Endothelial cell (in vitro differentiated cells): Measurements from ENCODE around the gene C1GALT1. TPM values are rescaled to one million over a fixed set of nuclear protein-coding genes. Genes with fewer than 3 reads are reported as not detected.

Experiments used
- DNase-seq: peaks from one replicate; pipeline ENCODE4 v3.0.0; 2021; ENCODE audit warnings: low spot score
- H3K27ac Mint-ChIP-seq: one replicate; pipeline ENCODE4 v1.8.0; 2021; ENCODE audit warnings: mixed read lengths, inconsistent platforms; ENCODE audit not compliant: unreplicated experiment
- H3K27me3 Mint-ChIP-seq: one replicate; pipeline ENCODE4 v1.8.0; 2021; ENCODE audit warnings: mild to moderate bottlenecking, moderate library complexity, mixed read lengths, inconsistent platforms; ENCODE audit not compliant: unreplicated experiment
- H3K36me3 Mint-ChIP-seq: one replicate; pipeline ENCODE4 v1.8.0; 2021; ENCODE audit warnings: mild to moderate bottlenecking, low read depth, mixed read lengths, inconsistent platforms; ENCODE audit not compliant: unreplicated experiment
- H3K4me1 Mint-ChIP-seq: one replicate; pipeline ENCODE4 v1.8.0; 2021; ENCODE audit warnings: mild to moderate bottlenecking, mixed read lengths, inconsistent platforms; ENCODE audit not compliant: unreplicated experiment
- H3K4me3 Mint-ChIP-seq: one replicate; pipeline ENCODE4 v1.8.0; 2021; ENCODE audit warnings: mild to moderate bottlenecking, mixed read lengths, inconsistent platforms; ENCODE audit not compliant: unreplicated experiment
- H3K9me3 Mint-ChIP-seq: one replicate; pipeline ENCODE4 v1.8.0; 2021; ENCODE audit warnings: mixed read lengths, inconsistent platforms; ENCODE audit not compliant: unreplicated experiment
- CTCF ChIP-seq: fragments of 200-600 bp; sonication (generic); IDR thresholded peaks from one replicate; pipeline ENCODE4 v1.5.0; 2021; ENCODE audit warnings: antibody characterized with exemption; ENCODE audit not compliant: unreplicated experiment
- total RNA-seq: library from RNA; stranded (reverse); fragmentation: NEBNext Ultra II Directional; extraction: Animal tissue kit (Norgen Biotek cat#: 25700); gene quantifications from one replicate; pipeline ENCODE4 v1.2.1, GENCODE V29; 2021; ENCODE audit not compliant: unreplicated experiment

The C1GALT1 gene
- total RNA-seq, 1 donor from 2014 or later, result 39.7 TPM

- H3K9me3 Mint-ChIP-seq, result no peaks in the 10 kb centered on the region
- no peak for TF ChIP-seq CTCF
- no peaks in the 10 kb centered on the region for H3K36me3 Mint-ChIP-seq
- no peaks in the 10 kb centered on the region for H3K27me3 Mint-ChIP-seq
- no peak overlapping the region for H3K27ac Mint-ChIP-seq
- no peak for DNase-seq
- peaks cover 9% of the 10 kb centered on the region for H3K4me1 Mint-ChIP-seq
- H3K4me3 Mint-ChIP-seq, result no peak overlapping the region
These were observed 44.1 kb downstream of the C1GALT1 start for GRCh38 chr7:7226407-7226806.

- no peaks in the 10 kb centered on the region for H3K27me3 Mint-ChIP-seq
- H3K27ac Mint-ChIP-seq, result no peak overlapping the region
- no peaks in the 10 kb centered on the region for H3K9me3 Mint-ChIP-seq
- H3K36me3 Mint-ChIP-seq, result no peaks in the 10 kb centered on the region
- TF ChIP-seq CTCF, result no peak
- peaks cover 16% of the 10 kb centered on the region for H3K4me1 Mint-ChIP-seq
- DNase-seq, result no peak
- no peak overlapping the region for H3K4me3 Mint-ChIP-seq
These were observed 46.1 kb downstream of the C1GALT1 start for GRCh38 chr7:7228472-7228871.

GRCh38 chr7:7228967-7229366, 46.6 kb downstream of the C1GALT1 start:
- no peak for TF ChIP-seq CTCF
- DNase-seq, result no peak
- Mint-ChIP-seq H3K9me3 (no peaks in the 10 kb centered on the region), H3K36me3 (no peaks in the 10 kb centered on the region), H3K27ac (no peak overlapping the region), H3K4me3 (no peak overlapping the region), H3K4me1 (peaks cover 21% of the 10 kb centered on the region), H3K27me3 (no peaks in the 10 kb centered on the region)

GRCh38 chr7:7231000-7231399, 48.7 kb downstream of the C1GALT1 start:
- Mint-ChIP-seq H3K27me3 (no peaks in the 10 kb centered on the region), H3K9me3 (no peaks in the 10 kb centered on the region), H3K27ac (no peak overlapping the region), H3K4me1 (peaks cover 37% of the 10 kb centered on the region), H3K4me3 (no peak overlapping the region), H3K36me3 (no peaks in the 10 kb centered on the region)
- no peak for DNase-seq
- no peak for TF ChIP-seq CTCF

GRCh38 chr7:7231865-7232264, 49.5 kb downstream of the C1GALT1 start:
- no peak for TF ChIP-seq CTCF
- DNase-seq, result no peak
- Mint-ChIP-seq H3K9me3 (no peaks in the 10 kb centered on the region), H3K36me3 (no peaks in the 10 kb centered on the region), H3K4me1 (peaks cover 39% of the 10 kb centered on the region), H3K27ac (no peak overlapping the region), H3K4me3 (no peak overlapping the region), H3K27me3 (no peaks in the 10 kb centered on the region)
